Eye (tissue), 1 donor: ENCODE measurements around the gene ZMYND15.

Experiments
- DNase-seq: peaks from one replicate; pipeline ENCODE4 v3.0.0-alpha.2; 2015

Gene ZMYND15

DNA sequence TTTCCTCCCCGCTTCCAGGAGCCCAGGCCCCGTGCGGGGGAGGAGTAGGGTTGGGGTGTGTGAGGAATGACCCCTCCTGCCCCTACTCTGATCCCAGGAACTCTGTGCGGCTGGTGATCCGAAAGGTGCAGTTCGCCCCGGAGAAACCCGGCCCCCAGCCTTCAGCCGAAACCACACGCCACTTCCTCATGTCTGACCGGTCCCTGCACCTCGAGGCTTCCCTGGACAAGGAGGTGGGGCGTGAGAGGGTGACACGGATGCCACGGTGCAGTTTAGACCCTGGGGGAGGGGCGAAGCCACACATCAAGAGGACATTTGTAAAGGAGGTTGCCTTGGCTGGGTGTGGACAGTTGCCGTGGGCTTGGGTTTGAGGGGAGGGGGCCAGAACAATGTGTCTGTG is 21.8 kb upstream of the ZMYND15 start:
- no peak for DNase-seq

DNA sequence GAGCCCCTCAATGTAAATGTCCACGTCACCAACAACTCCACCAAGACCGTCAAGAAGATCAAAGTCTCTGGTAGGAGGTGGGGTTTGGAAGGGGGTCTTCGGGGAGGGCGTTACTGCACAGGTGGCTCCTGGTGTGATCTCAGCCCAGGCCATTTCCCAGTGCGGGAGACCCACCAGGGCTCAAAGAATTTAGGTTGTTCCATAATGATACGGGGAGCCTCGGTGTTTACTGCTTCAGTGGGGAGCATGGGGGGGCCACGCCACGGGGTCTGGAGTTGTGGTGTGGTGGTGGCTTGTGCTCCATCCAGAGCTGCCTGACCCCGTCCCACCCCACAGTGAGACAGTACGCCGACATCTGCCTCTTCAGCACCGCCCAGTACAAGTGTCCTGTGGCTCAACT is 21.4 kb upstream of the ZMYND15 start:
- DNase-seq, result no peak

DNA sequence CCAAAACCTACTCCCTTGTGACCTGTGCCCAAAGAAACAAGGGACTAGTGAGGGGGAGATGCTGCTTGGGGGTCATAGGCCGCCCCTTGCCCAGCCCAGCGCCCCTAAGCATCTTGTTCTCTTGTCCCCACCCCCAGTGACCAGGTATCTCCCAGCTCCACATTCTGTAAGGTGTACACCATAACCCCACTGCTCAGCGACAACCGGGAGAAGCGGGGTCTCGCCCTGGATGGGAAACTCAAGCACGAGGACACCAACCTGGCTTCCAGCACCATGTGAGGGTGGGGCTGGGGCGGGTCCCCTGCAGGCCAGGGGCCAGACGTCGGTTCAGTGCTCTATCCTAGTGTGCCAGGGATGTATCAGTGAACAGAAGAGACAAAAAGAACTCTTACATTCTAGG is 20.5 kb upstream of the ZMYND15 start:
- no peak for DNase-seq

DNA sequence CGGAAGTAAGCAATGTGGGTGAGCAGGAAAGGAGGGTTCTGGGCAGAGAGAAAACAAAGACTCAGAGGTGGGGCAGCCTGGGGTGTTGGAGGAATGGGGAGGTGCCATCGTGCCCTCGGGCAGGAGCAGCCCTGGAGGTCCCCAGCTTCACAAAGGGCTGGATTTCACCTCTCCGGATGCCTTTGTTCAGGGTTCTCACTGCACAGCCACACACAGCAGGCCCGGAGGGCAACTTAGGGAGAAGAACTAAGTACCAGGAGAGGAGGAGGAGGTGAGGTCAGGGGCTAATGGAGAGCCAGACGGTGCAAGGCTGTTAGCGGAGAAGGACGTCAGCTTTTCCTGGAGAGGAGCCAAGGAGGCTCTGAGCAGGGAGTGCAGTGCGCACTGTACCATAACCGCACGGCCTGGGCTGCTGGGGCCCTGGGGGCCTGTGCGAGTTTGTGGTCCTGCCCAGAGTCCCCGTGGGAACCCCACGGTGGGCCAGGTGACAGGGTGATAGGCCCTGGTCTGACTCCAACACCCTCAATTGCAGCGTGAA is 19.9 kb upstream of the ZMYND15 start:
- DNase-seq, result no peak

DNA sequence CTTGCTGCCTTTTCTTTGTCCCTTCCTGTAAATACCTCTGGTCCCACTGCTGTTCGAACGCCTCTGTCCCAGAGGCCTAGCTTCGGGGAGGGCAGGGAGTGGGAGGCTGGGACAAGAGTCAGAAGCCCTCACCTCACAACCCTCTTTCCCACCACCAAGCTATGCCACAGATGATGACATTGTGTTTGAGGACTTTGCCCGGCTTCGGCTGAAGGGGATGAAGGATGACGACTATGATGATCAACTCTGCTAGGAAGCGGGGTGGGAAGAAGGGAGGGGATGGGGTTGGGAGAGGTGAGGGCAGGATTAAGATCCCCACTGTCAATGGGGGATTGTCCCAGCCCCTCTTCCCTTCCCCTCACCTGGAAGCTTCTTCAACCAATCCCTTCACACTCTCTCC is 18.8 kb upstream of the ZMYND15 start:
- no peak for DNase-seq

DNA sequence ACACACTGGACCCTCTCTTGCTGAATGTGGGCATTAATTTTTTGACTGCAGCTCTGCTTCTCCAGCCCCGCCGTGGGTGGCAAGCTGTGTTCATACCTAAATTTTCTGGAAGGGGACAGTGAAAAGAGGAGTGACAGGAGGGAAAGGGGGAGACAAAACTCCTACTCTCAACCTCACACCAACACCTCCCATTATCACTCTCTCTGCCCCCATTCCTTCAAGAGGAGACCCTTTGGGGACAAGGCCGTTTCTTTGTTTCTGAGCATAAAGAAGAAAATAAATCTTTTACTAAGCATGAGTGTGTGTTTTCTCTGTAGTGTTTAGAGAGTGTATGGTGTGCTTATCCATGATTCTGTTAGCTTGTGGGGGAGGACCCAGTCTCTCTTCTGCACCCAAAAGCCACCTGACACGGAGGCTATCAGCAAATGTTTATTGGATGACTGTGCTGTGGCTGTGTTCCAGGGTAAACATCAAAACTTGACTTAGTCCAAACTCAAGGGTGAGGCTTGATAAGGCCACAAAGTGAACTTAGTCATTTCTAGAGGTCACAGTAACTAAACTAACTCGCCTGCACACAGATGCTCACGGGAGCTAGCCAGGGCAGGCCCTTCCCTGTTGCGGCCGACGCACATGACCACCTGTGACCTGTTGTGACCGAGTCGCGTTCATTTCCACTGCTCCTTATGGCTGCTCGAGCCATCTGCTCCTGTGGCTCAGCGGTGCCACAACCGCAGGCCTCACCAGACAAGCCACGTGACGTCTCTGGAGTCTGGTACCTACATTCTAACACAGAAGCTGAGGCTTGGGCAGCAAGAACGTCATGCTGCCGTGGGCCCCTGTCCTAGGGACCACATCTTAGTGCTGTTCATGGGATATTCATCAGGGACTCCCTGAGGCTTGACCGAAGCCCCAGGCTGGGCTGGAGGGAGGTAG is 18.2 kb upstream of the ZMYND15 start:
- no peak for DNase-seq

DNA sequence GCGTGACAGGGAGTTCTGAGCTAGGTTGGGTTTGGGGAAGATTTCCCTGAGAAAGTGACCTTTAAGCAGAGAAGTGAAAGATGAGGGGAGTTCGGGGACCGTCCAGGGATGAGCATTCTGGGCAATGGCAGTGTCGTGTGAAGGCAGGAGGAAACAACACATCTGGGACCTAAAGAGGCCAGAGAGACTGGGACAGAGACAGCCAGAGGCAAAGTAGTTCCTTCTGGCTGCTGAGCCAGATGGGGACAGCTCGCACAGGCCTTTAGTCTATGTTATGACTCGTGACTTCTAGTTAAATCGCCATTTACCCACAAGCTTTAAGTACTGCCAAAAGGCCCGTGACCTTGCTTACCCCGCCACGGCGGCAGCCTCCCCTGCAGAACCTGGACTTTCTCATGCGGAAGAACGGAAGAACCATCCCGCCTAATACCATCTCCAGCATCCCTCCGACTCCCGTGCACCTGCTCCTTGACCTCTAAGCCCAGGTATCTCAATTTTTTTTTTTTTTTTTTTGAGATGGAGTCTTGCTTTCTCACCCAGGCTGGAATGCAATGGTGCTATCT is 16.9 kb upstream of the ZMYND15 start:
- no peak for DNase-seq

DNA sequence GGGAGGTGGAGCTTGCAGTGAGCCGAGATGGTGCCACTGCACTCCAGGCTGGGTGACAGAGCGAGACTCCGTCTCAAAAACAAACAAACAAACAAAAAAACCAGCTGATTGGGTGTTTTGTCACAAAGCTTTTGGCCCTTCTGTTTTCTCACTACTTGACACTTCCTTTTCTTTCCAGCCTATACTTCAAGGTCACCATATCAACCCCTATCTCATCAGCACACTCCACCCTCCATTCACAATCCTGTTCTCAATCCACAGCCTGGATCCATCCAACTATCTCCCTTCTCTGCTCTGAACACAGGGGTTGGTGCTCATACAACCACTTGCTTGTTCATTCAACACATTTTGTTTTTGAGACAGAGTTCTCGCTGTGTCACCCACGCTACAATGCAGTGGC is 15.0 kb upstream of the ZMYND15 start:
- no peak for DNase-seq

DNA sequence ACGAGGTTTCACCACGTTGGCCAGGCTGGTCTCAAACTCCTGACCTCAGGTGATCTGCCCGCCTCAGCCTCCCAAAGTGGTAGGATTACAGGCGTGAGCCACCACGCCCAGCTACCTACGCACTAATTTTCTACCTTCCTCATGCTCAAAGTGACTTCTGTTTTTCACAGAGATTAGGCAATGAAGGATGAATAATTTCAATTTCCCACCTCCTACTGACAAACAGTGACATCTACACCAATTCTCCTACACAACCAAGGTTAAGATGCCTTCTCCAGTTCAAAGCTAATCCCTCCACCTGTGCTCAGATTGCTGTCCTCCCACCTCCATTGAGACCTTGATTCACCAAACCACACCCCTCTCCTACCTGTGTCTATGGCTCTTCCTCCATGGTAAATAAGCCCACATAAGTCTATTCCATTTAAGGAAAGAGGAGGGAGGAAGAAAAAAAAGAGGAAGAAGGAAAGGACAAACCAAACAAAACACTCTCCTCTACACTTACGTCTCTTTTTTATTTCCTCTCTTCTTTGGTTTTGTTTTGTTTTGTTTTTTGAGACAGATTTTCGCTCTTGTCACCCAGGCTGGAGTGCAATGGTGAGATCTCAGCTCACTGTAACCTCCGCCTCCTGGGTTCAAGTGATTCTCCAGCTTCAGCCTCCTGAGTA is 13.9 kb upstream of the ZMYND15 start:
- DNase-seq, result no peak

DNA sequence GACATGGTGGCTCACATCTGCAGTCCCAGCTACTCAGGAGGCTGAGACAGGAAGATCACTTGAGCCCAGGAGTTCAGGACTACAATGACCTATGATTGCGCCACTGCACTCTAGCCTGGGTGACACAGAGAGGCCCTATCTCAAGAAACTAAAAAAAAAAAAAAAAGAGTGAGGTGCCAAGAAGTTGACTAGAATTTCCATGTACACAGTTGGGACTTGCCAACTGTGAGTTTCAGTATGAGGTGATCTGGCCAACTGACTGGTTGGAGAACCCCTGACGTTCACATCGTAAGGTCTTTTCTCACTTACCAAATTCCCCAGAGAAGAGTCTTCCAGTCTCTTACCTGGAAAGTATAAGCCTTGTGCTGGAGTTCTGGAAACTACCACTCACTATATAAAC is 11.5 kb upstream of the ZMYND15 start:
- DNase-seq, result no peak

DNA sequence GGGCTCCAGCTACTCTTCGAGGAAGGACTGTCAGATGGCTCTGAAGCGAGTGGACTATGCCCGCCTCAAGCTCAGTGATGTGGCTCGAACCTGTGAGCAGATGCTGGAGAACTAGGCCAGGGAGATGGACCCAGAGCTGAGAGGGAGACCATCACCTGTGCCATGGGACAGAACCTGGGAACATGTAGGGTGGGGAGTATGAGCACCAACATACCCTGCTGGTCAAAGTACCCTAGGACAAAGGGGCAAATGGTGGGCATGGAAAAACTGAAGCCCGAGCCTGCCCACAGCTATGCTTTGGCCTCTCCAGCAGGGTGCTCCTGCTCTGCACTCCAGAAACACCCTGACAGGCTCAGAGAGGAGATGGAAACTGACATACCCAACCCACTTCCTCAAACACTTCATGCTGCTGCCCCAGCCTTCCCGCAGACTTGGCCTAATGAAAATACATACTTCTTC is 6.5 kb upstream of the ZMYND15 start:
- DNase-seq, result no peak

DNA sequence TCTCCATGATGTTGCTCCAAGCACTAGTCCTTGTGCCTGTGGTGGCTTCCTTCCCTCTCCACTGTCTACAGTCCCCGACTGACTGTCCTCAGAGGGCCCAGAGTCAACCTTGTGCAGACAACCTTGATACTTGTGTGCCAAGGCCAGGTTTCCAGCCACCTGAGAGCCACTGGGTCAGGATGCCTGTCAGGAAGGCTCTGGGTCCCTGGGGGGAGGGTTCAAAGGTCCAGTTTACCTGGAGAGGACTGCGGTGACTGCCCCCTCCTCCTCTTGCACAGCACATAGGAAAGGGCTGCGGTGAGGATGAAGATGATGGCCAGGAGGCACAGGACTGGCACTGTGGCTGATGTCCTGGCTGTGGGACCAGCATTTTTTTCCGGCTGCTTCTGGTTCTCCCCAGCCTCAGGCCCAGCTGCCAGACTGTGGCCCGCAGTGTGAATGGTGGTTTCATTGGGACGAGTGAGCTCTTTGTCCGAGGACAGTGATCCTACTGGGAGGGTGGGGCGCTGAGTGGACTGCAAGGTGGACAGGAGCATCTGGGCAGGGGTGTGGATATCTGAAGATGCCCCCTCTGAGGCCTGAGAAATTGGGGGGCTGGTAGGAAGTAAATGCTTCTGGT is 4.7 kb upstream of the ZMYND15 start:
- no peak for DNase-seq

DNA sequence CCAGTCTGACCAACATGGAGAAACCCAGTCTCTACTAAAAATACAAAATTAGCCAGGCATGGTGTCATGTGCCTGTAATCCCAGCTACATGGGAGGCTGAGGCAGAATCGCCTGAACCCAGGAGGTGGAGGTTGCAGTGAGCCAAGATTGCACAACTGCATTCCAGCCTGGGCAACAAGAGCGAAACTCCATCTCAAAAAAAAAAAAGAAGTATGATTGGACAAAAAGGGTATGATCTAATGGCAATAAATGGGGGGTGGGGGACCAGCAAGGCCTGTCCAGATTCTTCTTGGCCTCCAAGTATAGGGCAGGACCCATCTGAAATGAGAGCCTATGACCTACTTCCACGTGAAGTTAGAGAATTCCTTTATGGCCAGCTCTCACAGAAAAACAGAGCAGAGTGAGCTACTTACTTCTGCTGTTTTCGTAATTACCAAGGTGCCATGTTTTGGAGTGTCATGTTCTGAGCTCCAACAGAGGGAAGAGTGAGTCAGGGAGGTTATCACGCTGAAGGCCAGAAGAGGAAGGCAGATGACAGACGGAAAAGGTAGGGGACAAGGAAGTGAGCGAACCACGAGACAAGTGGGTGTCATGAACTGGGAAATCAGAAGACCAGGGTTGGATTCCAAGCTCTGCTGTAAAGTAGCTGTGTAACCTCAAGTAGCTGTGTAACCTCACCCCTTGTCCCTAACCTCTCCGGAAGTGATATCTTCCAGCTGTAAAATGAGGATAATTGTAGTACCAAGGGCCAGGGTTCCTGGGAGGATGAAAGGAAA is 3.6 kb upstream of the ZMYND15 start:
- no peak for DNase-seq

DNA sequence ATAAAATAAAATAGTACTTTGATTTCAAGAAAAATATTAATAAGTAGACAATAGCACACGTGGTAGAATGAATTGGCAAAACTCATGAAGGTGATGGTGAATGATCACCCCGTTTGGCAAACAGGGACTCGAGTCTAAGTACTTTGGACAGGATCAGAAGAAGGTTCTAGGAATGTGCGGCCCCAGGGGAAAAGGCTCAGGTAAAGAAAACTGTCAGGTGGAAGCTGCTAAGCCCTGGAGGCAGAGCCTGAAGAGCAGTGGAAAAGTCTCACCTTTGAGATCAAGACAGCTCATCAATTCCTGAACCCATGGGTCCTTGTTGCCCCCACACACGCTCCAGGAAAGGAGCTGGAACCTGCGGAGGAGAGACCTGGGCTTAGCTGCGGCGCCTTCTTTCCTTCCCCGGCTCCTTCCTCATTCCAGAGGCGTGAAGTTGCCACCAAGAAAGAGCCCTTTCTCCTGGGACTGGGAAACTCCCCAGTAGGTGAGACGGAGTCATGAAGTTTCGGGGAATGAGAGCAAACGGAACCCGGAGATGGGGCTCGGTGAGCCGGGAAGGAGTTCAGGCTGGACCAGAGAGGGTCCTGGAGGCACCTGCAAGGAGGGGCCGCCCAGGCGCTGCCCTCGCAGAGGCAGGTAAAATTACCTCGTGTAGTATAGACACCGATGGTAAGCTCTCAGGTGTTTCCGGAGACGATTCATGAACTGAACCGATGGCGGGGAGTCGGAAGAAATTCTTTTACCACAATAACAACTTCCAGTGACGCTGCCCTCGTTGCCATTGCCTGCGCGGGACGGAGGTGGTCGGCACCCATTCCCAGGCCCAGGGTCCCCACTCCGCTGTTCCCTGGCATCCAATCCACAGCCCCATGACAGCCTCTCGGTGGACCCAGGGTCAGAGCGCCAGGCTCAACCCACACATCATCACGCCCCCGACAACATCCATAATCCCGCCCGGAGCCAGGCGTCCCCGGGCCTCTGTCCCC is 1.2 kb upstream of the ZMYND15 start:
- DNase-seq, result peak; percentile 42

DNA sequence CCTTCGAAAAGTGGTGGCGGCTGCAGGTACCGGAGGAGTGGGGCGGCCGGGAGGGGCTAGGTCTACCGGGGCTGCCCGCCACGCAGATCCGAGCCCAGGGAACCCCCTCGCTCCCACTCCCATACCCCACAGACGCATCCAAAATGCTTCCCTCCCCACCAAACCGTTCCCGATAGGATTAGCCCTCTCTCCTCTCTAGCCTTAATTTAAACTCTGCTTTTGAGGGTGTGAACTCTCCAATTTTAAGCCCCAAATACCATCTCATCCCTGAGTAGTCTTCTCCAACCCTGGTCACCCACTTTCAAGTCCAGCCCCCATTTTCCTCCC is 355 bp downstream of the ZMYND15 start:
- no peak for DNase-seq

DNA sequence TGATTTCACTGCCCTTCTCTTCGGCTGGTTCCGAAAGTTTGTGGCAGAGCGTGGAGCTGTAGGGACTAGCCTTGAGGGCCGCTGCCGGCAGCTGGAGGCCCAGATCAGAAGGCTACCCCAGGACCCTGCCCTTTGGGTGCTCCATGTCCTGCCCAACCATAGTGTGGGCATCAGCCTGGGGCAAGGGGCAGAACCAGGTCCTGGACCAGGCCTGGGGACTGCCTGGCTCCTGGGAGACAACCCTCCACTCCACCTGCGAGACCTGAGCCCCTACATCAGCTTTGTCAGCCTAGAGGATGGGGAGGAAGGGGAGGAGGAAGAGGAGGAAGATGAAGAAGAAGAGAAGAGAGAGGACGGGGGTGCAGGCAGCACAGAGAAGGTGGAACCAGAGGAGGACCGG is 951 bp downstream of the ZMYND15 start:
- no peak for DNase-seq

DNA sequence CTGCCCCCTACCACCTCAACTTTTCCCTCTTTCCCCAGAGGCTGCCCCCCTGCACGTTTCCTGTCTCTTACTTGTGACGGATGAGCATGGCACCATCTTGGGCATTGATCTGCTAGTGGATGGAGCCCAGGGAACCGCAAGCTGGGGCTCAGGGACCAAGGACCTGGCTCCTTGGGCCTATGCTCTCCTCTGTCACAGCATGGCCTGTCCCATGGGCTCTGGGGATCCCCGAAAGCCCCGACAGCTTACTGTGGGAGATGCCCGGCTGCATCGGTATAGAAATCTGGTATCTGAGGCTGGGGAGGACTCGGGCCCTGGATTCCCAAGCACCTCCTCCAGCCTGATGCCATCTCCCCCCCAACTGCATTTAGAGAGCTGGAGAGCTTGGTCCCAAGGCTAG is 1.9 kb downstream of the ZMYND15 start:
- no peak for DNase-seq

DNA sequence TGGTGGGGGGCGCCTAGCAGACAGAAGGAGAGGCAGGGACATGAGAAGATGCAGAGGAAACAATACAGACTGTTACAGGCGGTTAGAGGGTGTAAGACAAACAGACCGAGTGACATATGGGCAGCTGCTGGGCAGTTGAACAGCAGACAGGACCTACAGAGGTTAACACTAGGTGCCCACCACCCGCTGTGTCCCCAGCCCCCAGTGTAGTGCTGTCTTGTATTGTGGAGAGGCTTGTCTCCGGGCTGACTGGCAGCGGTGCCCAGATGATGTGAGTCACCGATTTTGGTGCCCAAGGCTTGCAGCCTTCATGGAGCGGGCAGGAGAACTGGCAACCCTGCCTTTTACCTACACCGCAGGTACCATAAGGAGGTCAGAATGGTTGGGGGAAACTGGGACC is 2.5 kb downstream of the ZMYND15 start:
- DNase-seq, result no peak

DNA sequence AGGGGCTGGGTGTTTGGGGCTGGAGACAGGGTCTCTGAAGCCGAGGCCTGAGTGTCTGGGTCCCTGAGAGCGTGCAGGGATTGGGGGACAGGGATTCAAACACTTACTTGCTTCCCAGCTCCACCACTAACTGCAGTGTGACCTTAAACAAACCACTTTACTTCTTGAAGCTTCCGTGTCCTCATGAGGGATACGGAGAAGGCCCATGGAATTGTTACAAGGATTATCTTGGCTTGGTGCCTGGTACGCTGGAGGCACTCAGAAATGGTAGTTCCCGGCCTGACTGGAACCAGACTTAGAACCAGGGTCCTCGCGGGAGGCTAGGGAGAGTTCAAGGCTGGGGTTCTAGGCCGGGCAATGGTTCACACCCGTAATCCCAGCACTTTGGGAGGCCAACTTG is 3.0 kb downstream of the ZMYND15 start:
- no peak for DNase-seq

DNA sequence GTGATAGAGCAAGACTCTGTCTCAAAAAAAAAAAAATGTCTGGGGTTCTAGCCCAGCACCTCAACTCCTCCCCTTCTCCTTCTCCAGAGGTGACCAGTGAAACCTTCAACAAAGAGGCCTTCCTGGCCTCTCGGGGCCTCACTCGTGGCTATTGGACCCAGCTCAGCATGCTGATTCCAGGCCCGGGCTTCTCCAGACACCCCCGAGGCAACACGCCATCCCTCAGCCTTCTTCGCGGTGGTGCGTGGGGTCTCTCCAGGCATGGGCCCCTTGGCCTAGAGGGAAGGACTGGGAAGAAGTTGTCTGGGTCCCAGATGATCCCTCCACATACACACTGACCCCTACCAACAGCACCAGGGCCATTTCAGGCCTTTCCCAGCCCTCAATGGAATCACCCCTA is 3.6 kb downstream of the ZMYND15 start:
- no peak for DNase-seq

DNA sequence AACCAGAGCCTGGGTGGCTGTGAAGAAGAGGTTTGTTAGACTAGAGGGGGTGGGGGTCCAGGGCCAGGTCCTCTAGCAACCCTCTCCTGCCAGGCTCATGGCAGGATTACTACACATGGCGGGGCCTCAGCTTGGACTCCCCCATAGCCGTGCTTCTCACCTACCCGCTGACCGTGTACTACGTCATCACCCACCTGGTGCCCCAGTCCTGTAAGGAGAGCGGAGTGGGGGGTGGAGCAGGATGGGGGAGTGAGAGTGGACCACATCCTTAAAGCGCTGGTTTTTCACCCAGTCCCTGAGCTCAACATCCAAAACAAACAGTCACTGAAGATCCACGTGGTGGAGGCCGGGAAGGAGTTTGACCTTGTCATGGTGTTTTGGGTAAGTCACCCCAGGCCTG is 4.3 kb downstream of the ZMYND15 start:
- no peak for DNase-seq
